22Rv1 (cell line): ENCODE results near the gene KRT7.

ENCODE experiments used
- CTCF ChIP-seq: fragments of 450-650 bp; IDR thresholded peaks from 2 replicates; pipeline ENCODE4 v1.5.1; 2017; ENCODE audit warnings: mild to moderate bottlenecking
- ZFX ChIP-seq: fragments of 450-650 bp; IDR thresholded peaks from 2 replicates; pipeline ENCODE4 v1.6.1; 2017; ENCODE audit warnings: antibody characterized with exemption, borderline replicate concordance

- TF ChIP-seq CTCF (no peak), ZFX (no peak)
Observed at GRCh38 chr12:52220477-52220876, 12.6 kb upstream of the KRT7 start.
